Right atrium auricular region (tissue), 2 donors: Measurements from ENCODE around the gene LACTB. TPM values are rescaled to one million over a fixed set of nuclear protein-coding genes. Genes with fewer than 3 reads are reported as not detected.

Experiments used
- DNase-seq: peaks from one replicate; pipeline ENCODE4 v3.0.0-alpha.2; 2019; ENCODE audit warnings: low spot score
- H3K27ac ChIP-seq, 2 donors: fragments of 200-600 bp; sonication (generic); 1 replicate in 1 of 2; 2 replicates in 1 of 2; pipeline ENCODE4 v1.5.1; 2016 to 2019
- H3K27me3 ChIP-seq, 2 donors: fragments of 200-600 bp; sonication (generic); one replicate each; pipeline versions ENCODE4 v1.5.1 to v1.6.0; 2017 to 2019
- H3K36me3 ChIP-seq: fragments of 200-600 bp; sonication (generic); one replicate; pipeline ENCODE4 v1.5.1; 2016
- H3K4me1 ChIP-seq, 2 donors: fragments of 200-600 bp; sonication (generic); one replicate each; pipeline versions ENCODE4 v1.5.1 to v1.6.0; 2017 to 2019
- H3K4me3 ChIP-seq, 2 donors: fragments of 200-600 bp; sonication (generic); 1 replicate in 1 of 2; 2 replicates in 1 of 2; pipeline ENCODE4 v1.5.1; 2017 to 2019; ENCODE audit warnings: mild to moderate bottlenecking in 1 of 2, moderate library complexity in 1 of 2
- H3K9me3 ChIP-seq, 2 donors: fragments of 200-600 bp; sonication (generic); one replicate each; pipeline ENCODE4 v1.5.1; 2019
- total RNA-seq, 2 donors: library from RNA; depleted of rRNA; stranded (reverse); fragments of >200 nt; gene quantifications; one replicate each; pipeline ENCODE4 v1.1.0, GENCODE V29; 2016
- TF ChIP-seq, protein P1 (sequence below), 2 donors: fragments of 200-600 bp; sonication (generic); IDR thresholded peaks; one replicate each; pipeline ENCODE4 v1.5.1; 2019; ENCODE audit warnings: antibody characterized with exemption in 2 of 2

The LACTB gene
- total RNA-seq, 2 donors from 2014 or later: 10.6 to 20.5 TPM

DNA sequence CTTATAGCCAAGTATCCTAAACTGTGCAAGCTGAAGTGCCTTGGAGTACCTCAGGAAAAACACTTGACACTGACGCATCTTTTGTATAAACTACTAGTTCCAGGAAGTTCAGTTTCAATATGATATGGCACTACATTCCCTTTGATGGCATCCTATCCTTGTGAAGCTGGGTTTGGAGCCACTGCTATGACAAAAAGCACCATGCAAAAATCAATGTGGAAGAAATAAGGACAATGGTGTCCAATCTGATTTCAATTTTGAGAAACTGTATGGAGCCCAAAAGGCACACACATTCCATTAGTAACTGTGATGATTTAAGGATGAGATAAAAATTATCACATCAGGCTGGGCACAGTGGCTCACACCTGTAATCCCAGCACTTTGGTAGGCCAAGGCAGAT lies 30.0 kb downstream of the LACTB start:
- H3K36me3 ChIP-seq: peaks cover 48% of the 10 kb centered on the region
- TF ChIP-seq, protein P1, sequence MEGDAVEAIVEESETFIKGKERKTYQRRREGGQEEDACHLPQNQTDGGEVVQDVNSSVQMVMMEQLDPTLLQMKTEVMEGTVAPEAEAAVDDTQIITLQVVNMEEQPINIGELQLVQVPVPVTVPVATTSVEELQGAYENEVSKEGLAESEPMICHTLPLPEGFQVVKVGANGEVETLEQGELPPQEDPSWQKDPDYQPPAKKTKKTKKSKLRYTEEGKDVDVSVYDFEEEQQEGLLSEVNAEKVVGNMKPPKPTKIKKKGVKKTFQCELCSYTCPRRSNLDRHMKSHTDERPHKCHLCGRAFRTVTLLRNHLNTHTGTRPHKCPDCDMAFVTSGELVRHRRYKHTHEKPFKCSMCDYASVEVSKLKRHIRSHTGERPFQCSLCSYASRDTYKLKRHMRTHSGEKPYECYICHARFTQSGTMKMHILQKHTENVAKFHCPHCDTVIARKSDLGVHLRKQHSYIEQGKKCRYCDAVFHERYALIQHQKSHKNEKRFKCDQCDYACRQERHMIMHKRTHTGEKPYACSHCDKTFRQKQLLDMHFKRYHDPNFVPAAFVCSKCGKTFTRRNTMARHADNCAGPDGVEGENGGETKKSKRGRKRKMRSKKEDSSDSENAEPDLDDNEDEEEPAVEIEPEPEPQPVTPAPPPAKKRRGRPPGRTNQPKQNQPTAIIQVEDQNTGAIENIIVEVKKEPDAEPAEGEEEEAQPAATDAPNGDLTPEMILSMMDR (IDR thresholded peaks at IDR 0.05): no peak
- no peak for DNase-seq

GRCh38 chr15:63155486-63155885 lies 33.8 kb downstream of the LACTB start:
- Histone ChIP-seq H3K36me3 (peaks cover 36% of the 10 kb centered on the region), H3K27me3 (no peaks in the 10 kb centered on the region), H3K9me3 (no peaks in the 10 kb centered on the region), H3K4me1 (peaks cover 0 to 10% of the 10 kb centered on the region in 2 donors), H3K4me3 (no peak overlapping the region), H3K27ac (no peak overlapping the region)
- TF ChIP-seq, protein P1 (IDR thresholded peaks at IDR 0.05): no peak
- no peak for DNase-seq

More for the DNA sequence above, 30.0 kb downstream of the LACTB start:
- peaks cover 0 to 10% of the 10 kb centered on the region in 2 donors for H3K4me1 ChIP-seq
- H3K4me3 ChIP-seq: no peak overlapping the region
- no peak overlapping the region for H3K27ac ChIP-seq
- H3K27me3 ChIP-seq: no peaks in the 10 kb centered on the region
- no peaks in the 10 kb centered on the region for H3K9me3 ChIP-seq

DNA sequence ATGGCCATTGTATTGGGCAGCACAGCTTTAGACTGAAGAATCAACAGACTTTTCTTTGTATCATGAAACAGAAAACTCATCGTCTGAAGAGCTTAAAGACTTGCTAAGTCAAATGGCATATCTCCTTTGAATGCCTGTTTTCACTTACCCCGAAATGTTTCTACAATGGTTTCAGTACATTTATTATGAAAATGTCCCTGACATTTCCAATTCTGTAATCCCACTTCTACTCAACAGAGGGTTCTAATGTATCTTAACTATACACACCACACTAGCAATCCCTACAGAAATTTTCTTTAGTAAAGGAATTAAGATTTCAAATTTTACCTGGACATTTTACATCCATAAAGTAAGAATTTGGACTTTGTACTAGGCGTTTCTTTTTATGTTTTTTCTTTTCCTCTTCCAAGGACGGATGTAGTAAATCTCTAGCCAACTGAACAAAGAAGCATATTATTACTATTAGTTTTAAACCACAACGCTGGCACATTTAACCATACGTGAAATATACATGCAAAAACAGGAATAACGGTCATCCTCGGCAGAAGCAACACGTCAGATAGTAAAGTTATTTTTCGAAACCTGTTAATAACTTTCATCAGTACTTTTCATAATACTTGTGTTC lies 34.5 kb downstream of the LACTB start:
- H3K36me3 ChIP-seq: peaks cover 34% of the 10 kb centered on the region
- H3K27ac ChIP-seq: peak overlapping the region; percentile 97
- H3K4me1 ChIP-seq: peaks cover 0 to 10% of the 10 kb centered on the region in 2 donors
- DNase-seq: no peak
- TF ChIP-seq, protein P1 (IDR thresholded peaks at IDR 0.05): no peak
- peak overlapping the region; percentile 69 to 87 for H3K4me3 ChIP-seq
- no peaks in the 10 kb centered on the region for H3K9me3 ChIP-seq
- H3K27me3 ChIP-seq: no peaks in the 10 kb centered on the region

DNA sequence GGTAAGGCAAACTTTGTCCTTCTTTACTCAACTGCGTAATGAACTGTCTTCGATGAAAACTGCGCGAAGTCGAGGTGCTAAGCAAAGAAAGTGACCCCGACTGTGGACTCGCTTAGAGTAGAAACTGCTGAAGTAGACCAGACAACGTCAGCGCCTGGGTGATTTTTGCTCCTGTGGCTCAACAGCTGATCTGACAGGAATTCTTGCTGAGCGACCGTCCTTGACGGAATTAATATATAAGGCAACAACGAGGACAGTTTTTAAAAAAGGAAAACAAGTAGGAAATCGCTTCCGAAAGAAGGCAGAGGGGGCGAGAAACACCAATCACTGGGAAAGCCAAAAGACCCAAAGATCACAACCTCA lies 35.1 kb downstream of the LACTB start:
- H3K9me3 ChIP-seq: no peaks in the 10 kb centered on the region
- no peaks in the 10 kb centered on the region for H3K27me3 ChIP-seq
- TF ChIP-seq, protein P1 (IDR thresholded peaks at IDR 0.05): no peak
- H3K4me1 ChIP-seq: peaks cover 0 to 10% of the 10 kb centered on the region in 2 donors
- H3K27ac ChIP-seq: peak overlapping the region; percentile 97
- H3K4me3 ChIP-seq: peak overlapping the region; percentile 69 to 87
- peak; percentile 62 for DNase-seq
- H3K36me3 ChIP-seq: peaks cover 29% of the 10 kb centered on the region

DNA sequence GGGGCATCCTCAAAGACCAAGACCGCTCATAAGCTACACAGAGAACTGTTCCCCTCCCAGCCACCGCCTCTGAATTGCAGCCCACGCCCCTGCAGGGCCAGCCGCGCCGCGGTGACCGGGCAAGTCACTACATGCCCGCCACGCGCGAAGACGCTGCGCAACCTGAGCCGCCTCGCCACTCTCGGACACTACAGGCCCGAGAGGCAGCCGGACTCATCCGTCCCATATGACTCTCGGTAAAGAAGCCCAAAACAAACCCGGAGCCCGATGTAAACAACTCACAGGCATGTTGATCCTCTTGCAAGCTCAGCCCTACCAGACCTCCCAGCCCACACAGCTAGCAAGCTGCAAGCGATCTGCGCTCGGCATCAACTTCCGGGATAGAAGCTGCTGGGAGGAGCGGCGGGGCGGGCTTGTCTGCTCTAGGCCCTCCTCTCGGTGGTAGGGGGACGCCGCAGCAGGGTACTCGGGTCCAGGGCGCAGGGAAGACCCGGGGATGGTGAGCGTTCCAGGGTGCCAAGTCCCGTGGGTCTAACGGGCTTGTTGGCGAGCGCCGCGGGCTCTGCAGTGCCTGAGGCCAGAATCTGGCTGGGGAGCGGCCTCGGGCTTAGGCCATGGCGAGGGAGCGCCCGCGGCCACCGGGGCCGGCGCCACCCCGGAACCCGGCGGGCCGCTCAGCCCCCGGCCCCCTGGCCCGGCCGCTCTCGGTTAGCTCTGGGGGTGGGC lies 35.6 kb downstream of the LACTB start, which contains the start of gene RPS27L:
Gene RPS27L, minus strand, starts transcription at position 360 of the 726 bp plus-strand sequence. Its CDS starts 72 bp downstream, at position 288.
- TF ChIP-seq, protein P1 (IDR thresholded peaks at IDR 0.05): no peak
- Histone ChIP-seq H3K4me1 (peaks cover 0 to 10% of the 10 kb centered on the region in 2 donors), H3K27me3 (no peaks in the 10 kb centered on the region)

More for the DNA sequence above, 35.6 kb downstream of the LACTB start, which contains the start of gene RPS27L:
- H3K9me3 ChIP-seq: no peaks in the 10 kb centered on the region
- DNase-seq: peak; percentile 93
- peak within 1 kb of the TSS; percentile 69 to 87 for H3K4me3 ChIP-seq
- H3K27ac ChIP-seq: peak within 1 kb of the TSS; percentile 97
- peaks cover 25% of the 10 kb centered on the region for H3K36me3 ChIP-seq
